Measurements from ENCODE around the gene PRKD1.

The PRKD1 gene

GRCh38 chr14:29687866-29688265 is 239.8 kb downstream of the PRKD1 start:
- in situ Hi-C loops (cut with MboI; ENCODE audit: low sequenced_read_pairs, unreplicated experiment): no loop called here
- TF ChIP-seq CTCF (IDR thresholded peaks at IDR 0.05; ENCODE audit: borderline replicate concordance, control extremely low read depth, extremely low read depth, insufficient read depth, missing control alignments): no peak
- no peak for DNase-seq (ENCODE audit: low spot score)

GRCh38 chr14:29687071-29687765 is 240.4 kb downstream of the PRKD1 start:
- in situ Hi-C loops (cut with MboI; ENCODE audit: low sequenced_read_pairs, unreplicated experiment): no loop called here
- DNase-seq (ENCODE audit: low spot score): no peak
- TF ChIP-seq CTCF (IDR thresholded peaks at IDR 0.05; ENCODE audit: borderline replicate concordance, control extremely low read depth, extremely low read depth, insufficient read depth, missing control alignments): no peak

GRCh38 chr14:29684926-29685325 is 242.7 kb downstream of the PRKD1 start:
- no peak for DNase-seq (ENCODE audit: low spot score)
- no peak for TF ChIP-seq CTCF (IDR thresholded peaks at IDR 0.05; ENCODE audit: borderline replicate concordance, control extremely low read depth, extremely low read depth, insufficient read depth, missing control alignments)
- in situ Hi-C loops (cut with MboI; ENCODE audit: low sequenced_read_pairs, unreplicated experiment): no loop called here

- no peak for TF ChIP-seq CTCF (IDR thresholded peaks at IDR 0.05; ENCODE audit: borderline replicate concordance, control extremely low read depth, extremely low read depth, insufficient read depth, missing control alignments)
- DNase-seq (ENCODE audit: low spot score): no peak
- in situ Hi-C loops (cut with MboI; ENCODE audit: low sequenced_read_pairs, unreplicated experiment): no loop called here
These were observed 244.9 kb downstream of the PRKD1 start for GRCh38 chr14:29682789-29683188.

GRCh38 chr14:29681316-29681715 is 246.3 kb downstream of the PRKD1 start:
- DNase-seq (ENCODE audit: low spot score): no peak

GRCh38 chr14:29674566-29675285 is 252.9 kb downstream of the PRKD1 start:
- in situ Hi-C loops (cut with MboI; ENCODE audit: low sequenced_read_pairs, unreplicated experiment): no loop called here
- no peak for DNase-seq (ENCODE audit: low spot score)
- TF ChIP-seq CTCF (IDR thresholded peaks at IDR 0.05; ENCODE audit: borderline replicate concordance, control extremely low read depth, extremely low read depth, insufficient read depth, missing control alignments): no peak

More at GRCh38 chr14:29681316-29681715, 246.3 kb downstream of the PRKD1 start:
- in situ Hi-C loops (cut with MboI; ENCODE audit: low sequenced_read_pairs, unreplicated experiment): no loop called here
- no peak for TF ChIP-seq CTCF (IDR thresholded peaks at IDR 0.05; ENCODE audit: borderline replicate concordance, control extremely low read depth, extremely low read depth, insufficient read depth, missing control alignments)

Measured in GM13976 (cell line).